ENCODE data around the gene SLC39A9. TPM values are rescaled to one million over a fixed set of nuclear protein-coding genes. Genes with fewer than 3 reads are reported as not detected.

Gene SLC39A9
- total RNA-seq, 2 donors from 2014 or later, result 44.3 to 58.8 TPM

GRCh38 chr14:69485701-69486100 is 87.2 kb downstream of the SLC39A9 start:
- no peak for ATAC-seq (ENCODE audit: insufficient number of reproducible peaks, low FRiP score, low read depth)
- no peak for TF ChIP-seq CTCF (IDR thresholded peaks at IDR 0.05)
- H3K36me3 ChIP-seq, result no peaks in the 10 kb centered on the region
- H3K27ac ChIP-seq, result no peak overlapping the region
- DNase-seq (ENCODE audit: low spot score), result no peak
- peaks cover 15 to 17% of the 10 kb centered on the region in 2 donors for H3K4me1 ChIP-seq (ENCODE audit: control insufficient read depth in 1 of 2, low read depth in 2 of 2)
- peaks cover 8% of the 10 kb centered on the region for H3K27me3 ChIP-seq (replicated peaks; ENCODE audit: insufficient read depth)
- no peak overlapping the region for H3K4me3 ChIP-seq
- no peaks in the 10 kb centered on the region for H3K9me3 ChIP-seq

- Histone ChIP-seq H3K27me3 (replicated peaks; ENCODE audit: insufficient read depth) (peaks cover 8% of the 10 kb centered on the region), H3K4me3 (no peak overlapping the region), H3K27ac (no peak overlapping the region), H3K4me1 (ENCODE audit: control insufficient read depth in 1 of 2, low read depth in 2 of 2) (peaks cover 15 to 17% of the 10 kb centered on the region in 2 donors), H3K9me3 (no peaks in the 10 kb centered on the region), H3K36me3 (no peaks in the 10 kb centered on the region)
- ATAC-seq (ENCODE audit: insufficient number of reproducible peaks, low FRiP score, low read depth), result no peak
- no peak for TF ChIP-seq CTCF (IDR thresholded peaks at IDR 0.05)
- no peak for DNase-seq (ENCODE audit: low spot score)
Measured at GRCh38 chr14:69487226-69487625, 88.7 kb downstream of the SLC39A9 start.

GRCh38 chr14:69487771-69488170 is 89.3 kb downstream of the SLC39A9 start:
- Histone ChIP-seq H3K27ac (no peak overlapping the region), H3K36me3 (no peaks in the 10 kb centered on the region), H3K4me3 (no peak overlapping the region), H3K27me3 (replicated peaks; ENCODE audit: insufficient read depth) (peaks cover 8% of the 10 kb centered on the region), H3K9me3 (no peaks in the 10 kb centered on the region), H3K4me1 (ENCODE audit: control insufficient read depth in 1 of 2, low read depth in 2 of 2) (peaks cover 15 to 17% of the 10 kb centered on the region in 2 donors)
- DNase-seq (ENCODE audit: low spot score) (no peak), ATAC-seq (ENCODE audit: insufficient number of reproducible peaks, low FRiP score, low read depth) (no peak)
- TF ChIP-seq CTCF (IDR thresholded peaks at IDR 0.05), result no peak

GRCh38 chr14:69489495-69489894 is 91.0 kb downstream of the SLC39A9 start:
- no peaks in the 10 kb centered on the region for H3K36me3 ChIP-seq
- no peak for ATAC-seq (ENCODE audit: insufficient number of reproducible peaks, low FRiP score, low read depth)

GRCh38 chr14:69490219-69490918 is 91.9 kb downstream of the SLC39A9 start:
- Histone ChIP-seq H3K4me3 (no peak overlapping the region), H3K27me3 (replicated peaks; ENCODE audit: insufficient read depth) (peaks cover under 1% of the 10 kb centered on the region), H3K4me1 (ENCODE audit: control insufficient read depth in 1 of 2, low read depth in 2 of 2) (no peaks in the 10 kb centered on the region), H3K36me3 (no peaks in the 10 kb centered on the region), H3K27ac (no peak overlapping the region), H3K9me3 (no peaks in the 10 kb centered on the region)
- DNase-seq (ENCODE audit: low spot score), result no peak
- ATAC-seq (ENCODE audit: insufficient number of reproducible peaks, low FRiP score, low read depth), result no peak
- TF ChIP-seq CTCF (IDR thresholded peaks at IDR 0.05), result no peak

More at GRCh38 chr14:69489495-69489894, 91.0 kb downstream of the SLC39A9 start:
- TF ChIP-seq CTCF (IDR thresholded peaks at IDR 0.05), result no peak
- peaks cover 8% of the 10 kb centered on the region for H3K27me3 ChIP-seq (replicated peaks; ENCODE audit: insufficient read depth)
- H3K9me3 ChIP-seq, result no peaks in the 10 kb centered on the region
- H3K4me3 ChIP-seq, result no peak overlapping the region
- no peak overlapping the region for H3K27ac ChIP-seq
- peaks cover 5 to 7% of the 10 kb centered on the region in 2 donors for H3K4me1 ChIP-seq (ENCODE audit: control insufficient read depth in 1 of 2, low read depth in 2 of 2)
- no peak for DNase-seq (ENCODE audit: low spot score)
